K562 (cell line): Measurements from ENCODE around the gene PSMA8. TPM values are rescaled to one million over a fixed set of nuclear protein-coding genes. Genes with fewer than 3 reads are reported as not detected.

ENCODE experiments used
- ATAC-seq: fragments of 200-7000 bp; cut with Tn5 transposase; 3 replicates; pipeline ENCODE4 v1.9.1; 2020; ENCODE audit warnings: moderate library complexity
- BruUV-seq: library from RNA; stranded (reverse); fragments of 400-500 nt; replicated peaks from 2 replicates; lab custom pipeline; 2021; lab: Mats Ljungman, UMichigan
- CTCF ChIA-PET: fragments of 300-600 bp; formaldehyde crosslinking; extraction: SDS; loops from one replicate; lab custom pipeline; 2021; ENCODE audit warnings: low intra/inter-chr PET ratio; lab: Yijun Ruan, JAX
- POLR2A ChIA-PET: fragments of 300-600, 350-650 bp; sonication (Branson Sonifier 250); formaldehyde crosslinking; extraction: SDS; loops from one replicate; lab custom pipeline; 2021; ENCODE audit warnings: antibody characterized with exemption, inconsistent platforms; lab: Yijun Ruan, JAX
- DNase-seq, 4 experiments: peaks; one replicate each; pipeline versions ENCODE4 v3.0.0 to v3.0.0-alpha.2; 2011 to 2018; ENCODE audit warnings: low spot score in 3 of 4, mixed read lengths in 3 of 4; ENCODE audit errors: extremely low read depth in 1 of 4
- FAIRE-seq: peaks from 2 replicates; lab custom pipeline; 2011; peaks lifted over from hg19 to GRCh38; lab: Jason Lieb, UNC
- H2AFZ ChIP-seq: 2 replicates; pipeline ENCODE4 v1.6.0; 2011; ENCODE audit warnings: low read depth, low read length, control low read depth, inconsistent platforms
- H3K27ac ChIP-seq: fragments of 200-600 bp; 3 replicates; pipeline ENCODE4 v1.8.0; 2011; ENCODE audit warnings: low read depth, mild to moderate bottlenecking, control low read depth, inconsistent platforms, low read length, moderate library complexity, mixed read lengths; ENCODE audit errors: extremely low read depth
- H3K27me3 ChIP-seq, 2 experiments: fragments of 300-600 bp in 1 of 2; 2 replicates in 1 of 2; 3 replicates in 1 of 2; pipeline versions ENCODE4 v1.6.0 to v1.8.0; 2011; ENCODE audit warnings: inconsistent platforms in 2 of 2, low read length in 2 of 2, mild to moderate bottlenecking in 1 of 2, mixed read lengths in 1 of 2, moderate library complexity in 1 of 2; ENCODE audit not compliant: control insufficient read depth in 2 of 2, insufficient read depth in 2 of 2
- H3K36me3 ChIP-seq: fragments of 300-600 bp; 3 replicates; pipeline ENCODE4 v1.8.0; 2011; ENCODE audit warnings: mild to moderate bottlenecking, low read length, inconsistent platforms; ENCODE audit not compliant: control insufficient read depth, insufficient read depth
- H3K4me1 ChIP-seq, 2 experiments: fragments of 200-600 bp in 1 of 2; replicated peaks in 1 of 2; 2 replicates in 1 of 2; 3 replicates in 1 of 2; pipeline versions ENCODE4 v1.5.1 to v1.8.0; 2011; ENCODE audit warnings: inconsistent platforms in 2 of 2, low read length in 2 of 2, mild to moderate bottlenecking in 1 of 2, mixed read lengths in 1 of 2, moderate library complexity in 1 of 2; ENCODE audit not compliant: control insufficient read depth in 2 of 2, insufficient read depth in 2 of 2
- H3K4me2 ChIP-seq: 2 replicates; pipeline ENCODE4 v1.6.1; 2011; ENCODE audit warnings: low read length, control low read depth, inconsistent platforms, mixed read lengths; ENCODE audit not compliant: insufficient read depth
- H3K4me3 ChIP-seq: fragments of 200-600 bp; sonication (generic), shearing (Covaris generic); 2 replicates; pipeline ENCODE4 v1.5.1; 2016; ENCODE audit warnings: control low read depth, inconsistent platforms
- H3K79me2 ChIP-seq: fragments of 200-600 bp; 3 replicates; pipeline ENCODE4 v1.8.0; 2011; ENCODE audit warnings: low read length, inconsistent platforms; ENCODE audit not compliant: control insufficient read depth, insufficient read depth
- H3K9ac ChIP-seq, 2 experiments: 2 replicates each; pipeline versions ENCODE4 v1.6.0 to v1.6.1; 2011; ENCODE audit warnings: low read depth in 2 of 2, low read length in 2 of 2, control low read depth in 1 of 2, inconsistent platforms in 1 of 2, mild to moderate bottlenecking in 1 of 2, mixed read lengths in 1 of 2; ENCODE audit not compliant: insufficient read depth in 1 of 2
- H3K9me1 ChIP-seq: one replicate; pipeline ENCODE4 v1.6.0; 2011; ENCODE audit warnings: inconsistent platforms, mild to moderate bottlenecking, low read length, moderate library complexity; ENCODE audit not compliant: control insufficient read depth, insufficient read depth
- H3K9me3 ChIP-seq: replicated peaks from 2 replicates; pipeline ENCODE4 v1.5.1; 2011; ENCODE audit warnings: low read depth, low read length, inconsistent platforms; ENCODE audit not compliant: control insufficient read depth, insufficient read depth
- H4K20me1 ChIP-seq: replicated peaks from 2 replicates; pipeline ENCODE4 v1.6.1; 2011; ENCODE audit warnings: low read length, inconsistent platforms, mixed read lengths; ENCODE audit not compliant: control insufficient read depth, insufficient read depth
- DMBX1 ChIP-seq: fragments of 250-450 bp; sonication (Bioruptor Pico); IDR thresholded peaks from 2 replicates; pipeline ENCODE4 v1.8.0; 2022; ENCODE audit warnings: inconsistent platforms, mild to moderate bottlenecking, moderate library complexity, borderline replicate concordance
- FOS ChIP-seq: IDR thresholded peaks from 3 replicates; pipeline ENCODE4 v1.6.1; 2011; ENCODE audit not compliant: insufficient read length; ENCODE audit errors: extremely low read depth
- GABPB1 ChIP-seq: sonication (generic); formaldehyde crosslinking; IDR thresholded peaks from 2 replicates; pipeline ENCODE4 v1.8.0; 2022; ENCODE audit warnings: mild to moderate bottlenecking, missing genetic modification reagents
- HDAC6 ChIP-seq: IDR thresholded peaks from 2 replicates; pipeline ENCODE4 v1.6.1; 2012; ENCODE audit warnings: low read depth, mild to moderate bottlenecking, control low read depth, inconsistent platforms, low read length, moderate library complexity
- MCM2 ChIP-seq: fragments of 450-650 bp; IDR thresholded peaks from 2 replicates; pipeline ENCODE4 v1.6.1; 2017; ENCODE audit warnings: low read depth, mild to moderate bottlenecking
- MED1 ChIP-seq: sonication (generic); formaldehyde crosslinking; IDR thresholded peaks from 2 replicates; pipeline ENCODE4 v1.8.1; 2023; ENCODE audit warnings: missing genetic modification reagents, borderline replicate concordance
- RBM39 ChIP-seq: fragments of 200-400 bp; formaldehyde crosslinking; optimal IDR thresholded peaks from 2 replicates; pipeline ENCODE3; 2018; ENCODE audit warnings: low read depth, low read length
- SP1 ChIP-seq: sonication (generic); formaldehyde crosslinking; IDR thresholded peaks from 2 replicates; pipeline ENCODE4 v1.8.1; 2022; ENCODE audit warnings: mild to moderate bottlenecking, missing genetic modification reagents
- TCF3 ChIP-seq: sonication (generic); formaldehyde crosslinking; IDR thresholded peaks from 2 replicates; pipeline ENCODE4 v1.4.0; 2020; ENCODE audit warnings: mild to moderate bottlenecking, missing genetic modification reagents
- TCF7 ChIP-seq: sonication (generic); IDR thresholded peaks from 2 replicates; pipeline ENCODE4 v1.6.1; 2016; ENCODE audit warnings: antibody characterized with exemption, borderline replicate concordance
- TRIM24 ChIP-seq, 2 experiments: fragments of 450-650 bp; IDR thresholded peaks; 2 replicates each; pipeline ENCODE4 v1.6.1; 2016
- ZNF133 ChIP-seq: fragments of 250-450 bp; sonication (Bioruptor Pico); IDR thresholded peaks from 2 replicates; pipeline ENCODE4 v1.4.0; 2020; ENCODE audit warnings: mild to moderate bottlenecking
- ZNF766 ChIP-seq: fragments of 200-800 bp; sonication (Bioruptor generic); conservative IDR thresholded peaks from 2 replicates; pipeline ENCODE4 v1.6.1; 2016; ENCODE audit warnings: missing genetic modification characterization, missing compliant biosample characterization
- WGBS: fragments of 100-300 bp; shearing (Covaris generic); methylation state at CpG from one replicate; pipeline ENCODE4 v1.1.6; 2016; ENCODE audit warnings: low coverage, mixed read lengths; ENCODE audit not compliant: insufficient coverage; ENCODE audit errors: missing lambda C conversion rate; 5-methylcytosine and 5-hydroxymethylcytosine counted together
- in situ Hi-C: fragments of 300-500 bp; cut with MboI; formaldehyde crosslinking; loops from 4 replicates; pipeline ENCODE4 v1.15.0; 2018; ENCODE audit warnings: inconsistent platforms, mixed read lengths
- intact Hi-C: fragments of 100-400 bp; cut with micrococcal nuclease; formaldehyde crosslinking; loops from 2 replicates; pipeline ENCODE4 v1.14.2; 2022
- polyA plus RNA-seq, 8 experiments: library from polyadenylated mRNA; depleted of rRNA in 4 of 8; stranded (reverse) in 5 of 8; unstranded in 3 of 8; fragments of >200 nt; fragmentation: Nextera tagmentation in 2 of 8; fragmentation: Illumina TruSeq in 1 of 8; extraction: Ambion mirVana in 2 of 8; extraction: Trizol in 1 of 8; gene quantifications; 2 replicates each; pipeline versions ENCODE4 v1.2.1 to v1.2.3, GENCODE V29; 2011 to 2014; ENCODE audit warnings: inconsistent platforms in 1 of 8, missing spikeins in 1 of 8
- total RNA-seq, 7 experiments: library from RNA; depleted of rRNA in 6 of 7; stranded (reverse); fragments of >200 nt in 6 of 7; fragmentation: Illumina TruSeq in 2 of 7; extraction: Trizol in 2 of 7; gene quantifications; 2 replicates each; pipeline versions ENCODE4 v1.2.1 to v1.2.3, GENCODE V29; 2011 to 2021; ENCODE audit warnings: low replicate concordance in 1 of 7

PSMA8 gene
- total and polyA plus RNA-seq, 9 of the 15 experiments (the other 6 are each of a cell fraction or from before 2014, with no cell fraction given) = not detected

DNA sequence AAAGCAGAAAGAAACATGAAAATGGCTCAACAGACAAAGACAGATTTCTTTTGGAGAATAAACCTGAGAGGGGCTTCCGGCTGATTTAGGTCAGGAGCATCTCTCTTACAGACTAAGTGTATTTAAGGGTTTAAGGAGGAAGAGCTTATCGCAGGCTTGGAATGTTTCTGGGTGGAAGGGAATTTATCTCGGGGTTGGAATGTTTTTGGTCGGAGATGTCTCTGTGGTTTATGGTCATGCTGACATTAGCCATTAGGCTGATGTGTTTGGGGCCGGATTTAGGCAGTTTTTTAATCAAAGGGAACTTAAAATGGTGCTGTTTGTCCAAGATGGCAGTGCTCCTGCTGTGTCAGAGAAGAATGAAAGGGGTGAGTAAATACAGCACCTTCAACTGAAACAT, 14.4 kb upstream of the PSMA8 start:
- Histone ChIP-seq H3K4me3 (no peak overlapping the region), H3K9me3 (no peaks in the 10 kb centered on the region), H3K4me1 (no peaks in the 10 kb centered on the region), H3K9me1 (no peaks in the 10 kb centered on the region)
- TF ChIP-seq SP1 (no peak), FOS (no peak), TCF3 (CRISPR knock-in tag) (no peak), GABPB1 (CRISPR knock-in tag) (no peak), DMBX1 (CRISPR knock-in tag) (no peak), MED1 (CRISPR knock-in tag) (no peak), TCF7 (no peak), RBM39 (no peak), TRIM24 (IDR thresholded peaks at IDR 0.05) (no peak), ZNF766 (CRISPR knock-in tag) (no peak), MCM2 (no peak), HDAC6 (no peak), ZNF133 (no peak)
- TF ChIP-seq, all 486 proteins: peak for 0
- ChIA-PET POLR2A (no interaction called here), CTCF (no interaction called here)
- FAIRE-seq (no peak), DNase-seq (no peak), ATAC-seq (no peak)
- under 1% methylated on average over 5 of the region's 5 CpGs for WGBS
- H2AFZ ChIP-seq = no peak overlapping the region
- no peak overlapping the region for H3K4me2 ChIP-seq
- in situ Hi-C loops (no loop called here), intact Hi-C loops (loop anchor here (5.0 kb wide), 1 partner anchor 187 kb away; no protein-coding TSS in a partner anchor)
- no peaks in the 10 kb centered on the region for H3K79me2 ChIP-seq
- H3K36me3 ChIP-seq = no peaks in the 10 kb centered on the region
- no peak overlapping the region for H3K27ac ChIP-seq
- no peaks in the 10 kb centered on the region for H4K20me1 ChIP-seq
- H3K9ac ChIP-seq = no peak overlapping the region
- peaks cover 0 to 16% of the 10 kb centered on the region in 2 experiments; a peak in 2 of 5 replicates for H3K27me3 ChIP-seq
- BruUV-seq = no TSS peak
